GM10266 (cell line): ENCODE data around the gene DGKH.

ENCODE experiments used
- DNase-seq: peaks from one replicate; pipeline ENCODE4 v3.0.0; 2012; ENCODE audit errors: extremely low spot score
- TF ChIP-seq, protein P1 (sequence below): IDR thresholded peaks from 2 replicates; pipeline ENCODE4 v1.5.1; 2012; ENCODE audit warnings: mild to moderate bottlenecking, low read depth; ENCODE audit not compliant: control insufficient read depth, insufficient read depth; ENCODE audit errors: missing control alignments

DGKH gene

DNA sequence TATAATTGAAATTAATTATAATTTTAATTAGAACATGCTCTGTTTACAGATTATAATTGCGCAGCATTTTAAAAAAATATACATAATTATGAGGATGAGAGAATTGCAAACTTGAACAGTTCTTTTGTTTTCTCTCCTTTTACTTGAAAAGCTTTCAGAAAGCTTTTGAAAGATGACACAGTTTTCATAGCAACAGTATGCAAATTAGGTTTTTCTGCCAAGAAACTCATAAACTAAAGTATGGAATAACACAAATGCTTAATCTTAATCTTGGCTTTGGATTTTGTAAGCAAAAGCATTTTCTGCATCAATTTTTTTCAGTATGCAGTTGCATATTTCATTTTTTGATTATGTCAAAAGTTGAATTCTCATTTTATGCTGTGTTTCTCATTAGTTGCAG, 190.7 kb downstream of the DGKH start:
- no peak for DNase-seq
- TF ChIP-seq, protein P1, sequence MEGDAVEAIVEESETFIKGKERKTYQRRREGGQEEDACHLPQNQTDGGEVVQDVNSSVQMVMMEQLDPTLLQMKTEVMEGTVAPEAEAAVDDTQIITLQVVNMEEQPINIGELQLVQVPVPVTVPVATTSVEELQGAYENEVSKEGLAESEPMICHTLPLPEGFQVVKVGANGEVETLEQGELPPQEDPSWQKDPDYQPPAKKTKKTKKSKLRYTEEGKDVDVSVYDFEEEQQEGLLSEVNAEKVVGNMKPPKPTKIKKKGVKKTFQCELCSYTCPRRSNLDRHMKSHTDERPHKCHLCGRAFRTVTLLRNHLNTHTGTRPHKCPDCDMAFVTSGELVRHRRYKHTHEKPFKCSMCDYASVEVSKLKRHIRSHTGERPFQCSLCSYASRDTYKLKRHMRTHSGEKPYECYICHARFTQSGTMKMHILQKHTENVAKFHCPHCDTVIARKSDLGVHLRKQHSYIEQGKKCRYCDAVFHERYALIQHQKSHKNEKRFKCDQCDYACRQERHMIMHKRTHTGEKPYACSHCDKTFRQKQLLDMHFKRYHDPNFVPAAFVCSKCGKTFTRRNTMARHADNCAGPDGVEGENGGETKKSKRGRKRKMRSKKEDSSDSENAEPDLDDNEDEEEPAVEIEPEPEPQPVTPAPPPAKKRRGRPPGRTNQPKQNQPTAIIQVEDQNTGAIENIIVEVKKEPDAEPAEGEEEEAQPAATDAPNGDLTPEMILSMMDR = no peak

DNA sequence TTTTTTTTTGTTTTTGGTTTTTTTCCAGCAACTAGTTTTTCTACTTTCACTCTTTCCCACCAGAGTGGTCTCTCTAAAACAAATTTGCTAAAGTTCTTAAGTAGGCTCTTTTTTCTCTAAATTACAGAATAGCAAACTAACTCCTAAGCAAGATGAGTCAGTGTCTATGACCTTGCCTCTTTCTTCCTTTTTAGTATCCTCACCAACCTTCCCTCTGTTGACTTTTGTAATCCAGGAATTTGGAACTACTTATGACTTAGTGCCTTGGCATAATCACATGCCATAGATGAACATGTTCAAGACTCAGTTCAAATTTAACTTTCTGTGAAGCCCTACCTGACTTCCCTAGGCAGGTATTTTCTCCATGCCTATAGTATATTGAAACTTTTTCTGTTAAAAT, 191.2 kb downstream of the DGKH start:
- no peak for DNase-seq
- TF ChIP-seq, protein P1 = no peak

DNA sequence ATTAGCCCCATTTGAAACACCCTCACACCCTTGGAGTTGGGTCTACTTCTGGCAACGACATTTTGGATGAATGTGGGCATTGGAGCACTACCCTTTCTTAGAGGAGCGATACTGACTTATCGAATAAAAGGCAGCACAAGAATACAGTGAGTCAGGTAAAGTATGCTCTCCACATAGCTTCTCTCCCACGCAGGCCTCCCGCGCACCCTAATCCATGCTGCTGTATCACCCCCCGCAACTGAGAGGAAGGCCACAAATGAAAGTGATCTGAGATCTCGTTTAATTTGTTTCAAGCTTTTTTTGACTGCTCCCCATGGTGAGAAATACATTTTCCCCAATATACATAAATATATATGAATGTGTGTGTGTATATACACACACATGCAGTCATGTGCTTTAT, 198.1 kb downstream of the DGKH start:
- DNase-seq = no peak
- TF ChIP-seq, protein P1 = no peak

DNA sequence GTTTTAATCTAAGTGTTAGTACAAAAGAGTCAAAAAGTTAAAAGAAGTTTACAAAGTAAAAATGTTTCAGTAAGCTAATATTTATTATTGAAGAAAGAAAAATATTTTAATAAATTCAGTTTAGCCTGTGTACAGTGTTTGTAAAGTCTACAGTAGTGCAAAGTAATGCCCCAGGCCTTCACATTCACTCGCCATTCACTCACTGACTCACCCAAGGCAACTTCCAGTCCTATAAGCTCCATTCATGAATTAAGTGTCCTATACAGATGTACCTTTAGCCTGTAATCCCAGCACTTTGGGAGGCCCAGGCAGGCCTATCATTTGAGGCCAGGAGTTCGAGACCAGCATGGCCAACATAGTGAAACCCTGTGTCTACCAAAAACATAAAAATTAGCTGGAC, 199.4 kb downstream of the DGKH start:
- no peak for DNase-seq

DNA sequence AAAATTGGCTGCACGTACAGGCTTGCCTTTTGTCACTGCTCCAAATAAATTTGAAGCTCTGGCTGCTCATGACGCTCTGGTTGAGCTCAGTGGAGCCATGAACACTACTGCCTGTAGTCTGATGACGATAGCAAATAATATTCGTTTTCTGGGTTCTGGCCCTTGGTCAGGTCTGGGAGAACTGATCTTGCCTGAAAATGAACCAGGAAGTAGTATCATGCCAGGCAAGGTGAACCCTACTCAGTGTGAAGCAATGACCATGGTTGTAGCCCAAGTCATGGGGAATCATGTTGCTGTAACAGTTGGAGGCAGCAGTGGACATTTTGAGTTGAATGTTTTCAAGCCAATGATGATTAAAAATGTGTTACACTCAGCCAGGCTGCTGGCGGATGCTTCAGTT, 207.4 kb downstream of the DGKH start:
- TF ChIP-seq, protein P1 = no peak
- no peak for DNase-seq

More for the DNA sequence above, 199.4 kb downstream of the DGKH start:
- TF ChIP-seq, protein P1 = no peak

DNA sequence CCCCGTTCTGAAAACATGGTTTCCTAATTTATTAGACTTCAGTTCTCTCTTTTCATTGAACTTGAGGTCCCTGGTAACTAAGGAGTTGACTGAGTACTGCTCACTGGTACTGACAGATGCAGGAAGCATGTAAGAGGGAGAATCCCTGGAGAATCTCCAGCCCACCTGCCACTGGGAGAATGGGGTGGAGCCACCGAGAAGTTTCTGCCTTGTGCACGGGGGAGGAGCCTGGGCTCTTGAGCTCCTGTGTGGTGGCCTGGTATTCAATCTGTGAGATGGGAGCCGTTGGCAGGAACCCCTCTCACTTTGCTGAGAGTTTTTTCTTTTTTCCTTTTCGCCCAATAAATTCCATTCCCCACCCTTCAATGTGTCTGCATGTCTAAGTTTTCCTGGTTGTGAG, 210.3 kb downstream of the DGKH start:
- TF ChIP-seq, protein P1 = no peak
- DNase-seq = no peak

DNA sequence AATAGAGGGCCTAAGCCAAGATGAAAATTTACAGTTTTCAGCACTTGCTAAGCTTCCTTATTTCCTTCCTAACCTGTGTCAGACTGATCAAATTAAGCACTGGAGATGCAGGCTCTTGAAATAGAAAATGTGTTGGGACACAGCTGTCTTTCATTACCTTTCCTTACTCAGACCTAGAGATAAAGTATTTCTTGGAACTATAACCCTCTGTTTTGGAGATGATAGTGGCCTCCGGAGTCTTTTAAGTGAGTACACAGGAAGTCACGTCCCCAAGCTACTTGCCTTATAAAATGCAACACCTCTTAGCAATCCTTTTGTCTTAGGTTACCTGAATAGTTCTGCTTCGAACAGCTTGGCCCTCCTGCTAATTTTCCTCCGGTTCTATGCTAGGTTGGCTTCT, 211.1 kb downstream of the DGKH start:
- TF ChIP-seq, protein P1 = no peak
- no peak for DNase-seq
